IMR-90 (cell line): ENCODE data around the gene CERK. TPM values are rescaled to one million over a fixed set of nuclear protein-coding genes. Genes with fewer than 3 reads are reported as not detected.

ENCODE experiments used
- ATAC-seq: fragments of 200-7000 bp; cut with Tn5 transposase; 2 replicates; pipeline ENCODE4 v1.9.1; 2020; ENCODE audit warnings: low read depth, mild to moderate bottlenecking, moderate library complexity
- BruUV-seq: library from RNA; stranded (reverse); fragments of 400-500 nt; replicated peaks from 2 replicates; lab custom pipeline; 2021; lab: Mats Ljungman, UMichigan
- CTCF ChIA-PET: fragments of 300-600 bp; formaldehyde crosslinking; extraction: SDS; loops from one replicate; lab custom pipeline; 2021; ENCODE audit warnings: antibody characterized with exemption; lab: Yijun Ruan, JAX
- POLR2A ChIA-PET: fragments of 300-600 bp; sonication (Branson Sonifier 250); formaldehyde crosslinking; loops from one replicate; lab custom pipeline; 2022; ENCODE audit warnings: antibody characterized with exemption; ENCODE audit not compliant: unreplicated experiment; lab: Charles Lee
- DNase-seq: peaks from one replicate; pipeline ENCODE4 v3.0.0; 2013
- H2AFZ ChIP-seq: replicated peaks from 2 replicates; pipeline ENCODE3; 2013; ENCODE audit warnings: low read length, mild to moderate bottlenecking; ENCODE audit not compliant: poor library complexity
- H2AK5ac ChIP-seq: 2 replicates; pipeline ENCODE4 v1.6.1; 2013; ENCODE audit warnings: low read depth, low read length, inconsistent platforms
- H2AK9ac ChIP-seq: replicated peaks from 2 replicates; pipeline ENCODE3; 2013; ENCODE audit warnings: mild to moderate bottlenecking, low read depth, low read length, moderate library complexity; ENCODE audit not compliant: poor library complexity
- H2BK120ac ChIP-seq: 2 replicates; pipeline ENCODE4 v1.6.1; 2013; ENCODE audit warnings: low read depth, low read length, inconsistent platforms
- H2BK15ac ChIP-seq: 3 replicates; pipeline ENCODE4 v1.6.1; 2013; ENCODE audit warnings: low read depth, low read length, inconsistent platforms
- H2BK20ac ChIP-seq: 2 replicates; pipeline ENCODE4 v1.6.1; 2013; ENCODE audit warnings: low read depth, mild to moderate bottlenecking, inconsistent platforms, low read length, moderate library complexity
- H2BK5ac ChIP-seq: 2 replicates; pipeline ENCODE4 v1.6.1; 2013; ENCODE audit warnings: mild to moderate bottlenecking, low read depth, low read length, inconsistent platforms; ENCODE audit not compliant: poor library complexity, severe bottlenecking
- H3K14ac ChIP-seq: replicated peaks from 2 replicates; pipeline ENCODE4 v1.6.1; 2013; ENCODE audit warnings: low read depth, low read length, inconsistent platforms
- H3K18ac ChIP-seq: 2 replicates; pipeline ENCODE4 v1.6.1; 2013; ENCODE audit warnings: low read depth, low read length, control low read depth
- H3K23ac ChIP-seq: 2 replicates; pipeline ENCODE4 v1.6.1; 2013; ENCODE audit warnings: low read depth, low read length, inconsistent platforms
- H3K27ac ChIP-seq: 2 replicates; pipeline ENCODE4 v1.5.1; 2013; ENCODE audit warnings: mild to moderate bottlenecking, control low read depth, low read length; ENCODE audit not compliant: insufficient read depth
- H3K27me3 ChIP-seq: 2 replicates; pipeline ENCODE4 v1.6.1; 2013; ENCODE audit warnings: low read length; ENCODE audit not compliant: control insufficient read depth, insufficient read depth
- H3K36me3 ChIP-seq: 2 replicates; pipeline ENCODE4 v1.6.1; 2013; ENCODE audit warnings: low read length, mixed read lengths; ENCODE audit not compliant: control insufficient read depth, insufficient read depth
- H3K4ac ChIP-seq: 2 replicates; pipeline ENCODE4 v1.6.1; 2013; ENCODE audit warnings: low read depth, low read length, inconsistent platforms
- H3K4me1 ChIP-seq: 2 replicates; pipeline ENCODE4 v1.6.1; 2013; ENCODE audit warnings: low read length, mixed read lengths; ENCODE audit not compliant: control insufficient read depth, insufficient read depth
- H3K4me2 ChIP-seq: 2 replicates; pipeline ENCODE4 v1.6.1; 2013; ENCODE audit warnings: low read depth, mild to moderate bottlenecking, control low read depth, low read length, moderate library complexity
- H3K4me3 ChIP-seq: 2 replicates; pipeline ENCODE4 v1.5.1; 2013; ENCODE audit warnings: low read depth, mild to moderate bottlenecking, control low read depth, low read length, moderate library complexity; ENCODE audit not compliant: insufficient read depth
- H3K56ac ChIP-seq: 2 replicates; pipeline ENCODE4 v1.6.1; 2013; ENCODE audit warnings: low read length, inconsistent platforms; ENCODE audit not compliant: insufficient read depth; ENCODE audit errors: extremely low read depth
- H3K79me1 ChIP-seq, 2 experiments: 2 replicates each; pipeline ENCODE4 v1.6.1; 2013; ENCODE audit warnings: low read length in 2 of 2, inconsistent platforms in 1 of 2, low read depth in 1 of 2
- H3K9ac ChIP-seq: 2 replicates; pipeline ENCODE4 v1.6.1; 2013; ENCODE audit warnings: low read depth, low read length, control low read depth
- H3K9me1 ChIP-seq: 2 replicates; pipeline ENCODE4 v1.6.1; 2013; ENCODE audit warnings: low read length, inconsistent platforms; ENCODE audit not compliant: insufficient read depth
- H3K9me3 ChIP-seq: 2 replicates; pipeline ENCODE4 v1.6.1; 2013; ENCODE audit warnings: low read length; ENCODE audit not compliant: control insufficient read depth, insufficient read depth
- H4K20me1 ChIP-seq: 2 replicates; pipeline ENCODE4 v1.6.1; 2013; ENCODE audit warnings: low read length, inconsistent platforms; ENCODE audit not compliant: insufficient read depth
- H4K5ac ChIP-seq: 2 replicates; pipeline ENCODE4 v1.6.1; 2013; ENCODE audit warnings: mild to moderate bottlenecking, low read depth, low read length, control low read depth
- H4K8ac ChIP-seq, 2 experiments: 2 replicates each; pipeline ENCODE4 v1.6.1; 2013; ENCODE audit warnings: low read depth in 2 of 2, low read length in 2 of 2, control low read depth in 1 of 2, inconsistent platforms in 1 of 2
- H4K91ac ChIP-seq: 2 replicates; pipeline ENCODE4 v1.6.1; 2013; ENCODE audit warnings: low read depth, low read length, inconsistent platforms; ENCODE audit not compliant: insufficient read depth
- MAZ ChIP-seq: IDR thresholded peaks from 2 replicates; pipeline ENCODE4 v1.6.1; 2012; ENCODE audit warnings: low read depth, mild to moderate bottlenecking, low read length, improper control_type of control experiment, moderate library complexity, borderline replicate concordance
- MXI1 ChIP-seq: IDR thresholded peaks from 2 replicates; pipeline ENCODE4 v1.6.1; 2012; ENCODE audit warnings: low read depth, mild to moderate bottlenecking, low read length, moderate library complexity, borderline replicate concordance
- WGBS, 2 experiments: methylation state at CpG; one replicate each; pipeline versions ENCODE4 v1.1.5 to v1.1.7; 2013; ENCODE audit warnings: missing lambda C conversion rate in 2 of 2; ENCODE audit not compliant: insufficient read length in 1 of 2; ENCODE audit errors: extremely low coverage in 2 of 2; 5-methylcytosine and 5-hydroxymethylcytosine counted together
- dilution Hi-C: fragments of 300-500 bp; cut with HindIII; formaldehyde crosslinking; loops from one replicate; pipeline ENCODE4 v1.14.3; 2018; ENCODE audit warnings: low sequenced_read_pairs; ENCODE audit not compliant: unreplicated experiment
- in situ Hi-C: fragments of 300-500 bp; cut with MboI; formaldehyde crosslinking; loops from 3 replicates; pipeline ENCODE4 v1.14.3; 2019; ENCODE audit warnings: low sequenced_read_pairs, inconsistent platforms, mixed read lengths
- intact Hi-C: fragments of 100-400 bp; cut with micrococcal nuclease; formaldehyde crosslinking; loops from 2 replicates; pipeline ENCODE4 v1.10.0; 2022
- polyA plus RNA-seq, 3 experiments: library from polyadenylated mRNA; depleted of rRNA; stranded (reverse); fragments of >200 nt; gene quantifications; 2 replicates each; pipeline ENCODE4 v1.2.3, GENCODE V29; 2012; ENCODE audit warnings: low replicate concordance in 1 of 3
- total RNA-seq: library from RNA; depleted of rRNA; stranded (reverse); fragments of >200 nt; gene quantifications from 2 replicates; pipeline ENCODE4 v1.2.3, GENCODE V29; 2012

CERK gene
- total and polyA plus RNA-seq, 2 of the 4 experiments (the other 2 are of a cell fraction), result 25.3 to 38.7 TPM

DNA sequence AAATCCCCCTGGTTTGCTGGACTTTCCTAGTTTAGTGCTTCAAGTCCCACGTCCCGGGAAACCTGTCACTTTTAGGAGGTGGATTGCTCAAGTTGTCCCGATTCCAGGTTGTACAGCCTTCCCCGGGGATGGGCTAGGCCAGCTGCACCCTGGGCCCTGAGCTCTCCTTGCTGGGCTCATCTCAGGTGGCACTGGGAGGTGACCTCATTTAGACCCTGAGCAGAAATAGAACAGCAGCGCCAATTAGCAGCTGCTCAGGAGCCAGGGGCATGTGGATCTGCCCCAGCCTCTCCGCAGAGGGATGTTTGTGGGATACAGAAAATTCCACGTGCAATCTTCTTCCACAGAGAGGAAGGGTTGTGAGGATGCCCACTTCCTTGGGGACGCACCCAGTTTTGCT lies 9.6 kb upstream of the CERK start:
- Histone ChIP-seq H3K14ac (no peak overlapping the region), H2BK5ac (no peak overlapping the region), H3K36me3 (no peaks in the 10 kb centered on the region), H3K9ac (no peak overlapping the region), H3K56ac (no peak overlapping the region), H3K9me1 (peaks cover 20% of the 10 kb centered on the region), H3K23ac (no peak overlapping the region), H2AK9ac (no peak overlapping the region), H3K27ac (no peak overlapping the region), H3K4me2 (no peak overlapping the region), H2BK15ac (no peak overlapping the region; the same call in 2 of the 3 replicates), H3K4me1 (peaks cover 17% of the 10 kb centered on the region), H2AK5ac (no peak overlapping the region), H3K9me3 (no peaks in the 10 kb centered on the region), H4K8ac (no peak overlapping the region), H4K91ac (no peak overlapping the region), H2AFZ (no peak overlapping the region), H3K27me3 (no peaks in the 10 kb centered on the region), H4K20me1 (no peaks in the 10 kb centered on the region), H3K79me1 (peaks cover 0 to 4% of the 10 kb centered on the region in 2 experiments; a peak in 1 of 4 replicates), H3K4me3 (no peak overlapping the region), H2BK20ac (no peak overlapping the region), H3K18ac (no peak overlapping the region), H4K5ac (no peak overlapping the region), H2BK120ac (no peak overlapping the region), H3K4ac (0 out of 2 replicates have a peak overlapping the region, but pooled peaks have one; percentile 17)
- no peak for ATAC-seq
- in situ Hi-C loops (no loop called here), intact Hi-C loops (no loop called here), dilution Hi-C loops (no loop called here)
- WGBS, 2 experiments, result 74% methylated on average over 3 of the region's 8 CpGs; no CpG with 5 or more reads in 1 of the 2 experiments
- CTCF ChIA-PET, result no interaction called here
- POLR2A ChIA-PET, result no interaction called here
- no peak for DNase-seq
- BruUV-seq, result no TSS peak
- TF ChIP-seq MAZ, result no peak
- no peak for TF ChIP-seq MXI1
